GM19452 (cell line): Measurements from ENCODE around the gene MSL3B.

Source experiments
- ATAC-seq: cut with Tn5 transposase; IDR thresholded peaks from one replicate; pipeline ENCODE4 v1.9.1; 2021; ENCODE audit not compliant: unreplicated experiment

Gene MSL3B

DNA sequence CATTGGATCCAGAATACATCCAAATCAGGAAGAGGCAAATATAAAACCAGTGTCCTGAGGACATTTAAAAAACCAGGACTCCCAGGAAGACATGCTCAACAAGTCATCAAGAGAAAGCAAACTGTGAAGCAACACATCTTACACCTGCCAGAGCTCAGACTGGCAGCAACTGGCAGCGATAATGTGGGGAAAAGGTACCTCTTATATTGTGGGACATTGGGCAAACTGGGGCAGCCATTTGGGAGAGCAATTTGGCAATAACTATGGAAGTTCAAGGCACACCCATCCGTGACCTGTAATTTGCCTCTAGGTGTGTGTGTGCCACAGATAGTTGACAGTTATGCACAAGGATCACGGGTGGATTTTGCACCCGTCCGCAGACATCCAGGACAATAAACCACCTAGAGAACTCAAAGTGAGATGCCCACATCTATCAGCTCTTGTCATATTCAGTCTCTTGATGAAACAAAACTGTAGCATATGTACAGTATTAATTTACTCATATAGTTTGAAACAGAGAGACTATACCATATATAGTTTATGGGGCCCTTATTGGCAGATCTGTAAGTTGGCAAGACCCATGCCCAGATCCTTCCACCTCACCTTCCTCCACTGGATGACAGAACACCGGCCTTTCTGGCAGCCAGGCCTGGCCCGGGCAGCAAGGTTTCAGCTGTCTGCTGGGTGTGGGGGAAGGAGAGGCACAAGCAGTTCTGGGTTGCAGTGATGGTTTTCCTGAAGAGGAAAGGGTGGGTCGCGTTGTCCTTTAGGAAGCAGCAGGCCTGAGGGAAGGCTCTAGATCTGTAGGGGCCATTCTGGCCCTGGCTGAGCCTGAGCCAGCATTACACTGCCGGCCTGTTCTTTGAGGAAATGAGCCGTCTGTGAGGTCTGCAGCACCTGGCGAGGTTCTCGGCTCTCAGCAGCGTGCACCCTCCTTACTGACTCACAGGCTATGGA, 32.7 kb downstream of the MSL3B start:
- ATAC-seq, result no peak

DNA sequence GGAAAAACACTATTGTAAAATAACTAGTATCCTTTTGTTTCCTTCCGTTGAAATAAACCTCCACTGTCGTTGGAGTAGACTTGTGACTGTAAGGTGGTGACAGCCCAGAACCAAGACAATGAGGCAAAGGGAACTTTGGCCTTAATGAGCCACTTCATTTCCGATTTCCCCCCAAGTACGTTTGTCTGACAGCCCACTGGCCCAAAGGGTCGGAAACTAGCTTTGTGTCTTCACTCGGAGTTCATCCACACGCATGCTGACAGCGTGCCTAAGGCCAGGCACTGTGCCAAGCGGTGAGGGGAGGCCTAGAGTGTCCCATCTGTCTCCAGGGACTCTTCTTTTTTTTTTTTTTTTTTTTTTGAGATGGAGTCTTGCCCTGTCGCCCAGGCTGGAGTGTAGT, 34.8 kb downstream of the MSL3B start:
- ATAC-seq, result no peak

DNA sequence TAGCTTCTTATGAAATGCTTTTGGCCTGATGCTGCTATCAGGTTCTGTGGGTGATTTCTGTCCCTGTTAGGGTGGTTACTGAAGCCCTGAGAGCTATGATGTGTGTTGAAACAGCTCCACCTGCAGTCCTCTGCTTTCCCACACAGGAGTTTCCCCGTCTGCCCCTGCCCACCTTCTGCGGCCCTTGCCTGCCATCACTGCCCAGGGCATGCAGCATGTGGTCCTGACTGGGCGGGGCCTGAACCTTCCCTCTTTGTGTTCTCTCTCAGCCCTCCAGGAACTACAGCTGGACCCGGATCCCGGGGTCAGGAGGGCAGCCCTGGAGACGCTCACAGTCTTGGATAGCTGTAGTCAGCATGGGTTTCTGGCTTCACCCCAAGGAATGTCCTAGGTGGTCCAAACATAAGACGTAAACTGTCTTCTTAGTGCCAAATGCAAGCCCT, 35.3 kb downstream of the MSL3B start:
- no peak for ATAC-seq

DNA sequence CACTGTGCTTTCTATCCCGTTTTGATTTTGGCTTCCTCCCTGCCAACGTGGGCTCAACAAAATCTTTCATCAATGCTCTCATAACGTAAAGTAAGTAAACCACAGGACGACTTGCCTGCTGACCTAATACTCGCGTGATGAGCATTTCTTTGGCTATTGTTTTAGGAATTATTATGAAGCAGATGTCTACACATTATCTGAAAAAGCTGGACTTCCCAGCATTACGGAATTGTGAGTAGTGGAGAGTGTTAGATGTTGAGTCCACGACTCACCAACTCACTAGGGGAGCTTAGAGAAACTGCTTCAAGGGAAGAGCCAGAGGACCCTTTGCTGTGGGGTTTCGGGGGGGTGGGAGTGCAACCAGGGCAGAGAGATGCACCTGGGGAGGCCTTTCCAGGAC, 35.8 kb downstream of the MSL3B start:
- no peak for ATAC-seq

DNA sequence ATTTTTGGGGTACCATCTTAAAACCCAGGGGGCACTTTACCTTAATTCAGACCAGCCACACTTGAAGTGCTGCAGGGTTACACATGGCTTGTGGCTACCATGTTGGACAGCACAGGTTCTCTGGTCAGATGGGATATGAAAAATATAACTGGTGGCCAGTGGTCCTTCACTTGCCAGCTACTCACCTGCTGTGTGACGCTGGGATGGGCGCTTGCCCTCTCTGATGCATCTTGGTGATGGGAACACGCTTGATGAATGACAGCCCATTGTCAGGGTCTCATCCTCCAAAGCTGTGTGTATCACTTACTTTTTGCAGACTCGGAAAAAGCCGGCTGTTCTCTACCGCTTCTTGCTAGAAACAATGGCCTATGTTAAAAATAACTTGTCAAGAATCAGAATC, 36.3 kb downstream of the MSL3B start:
- ATAC-seq, result no peak

DNA sequence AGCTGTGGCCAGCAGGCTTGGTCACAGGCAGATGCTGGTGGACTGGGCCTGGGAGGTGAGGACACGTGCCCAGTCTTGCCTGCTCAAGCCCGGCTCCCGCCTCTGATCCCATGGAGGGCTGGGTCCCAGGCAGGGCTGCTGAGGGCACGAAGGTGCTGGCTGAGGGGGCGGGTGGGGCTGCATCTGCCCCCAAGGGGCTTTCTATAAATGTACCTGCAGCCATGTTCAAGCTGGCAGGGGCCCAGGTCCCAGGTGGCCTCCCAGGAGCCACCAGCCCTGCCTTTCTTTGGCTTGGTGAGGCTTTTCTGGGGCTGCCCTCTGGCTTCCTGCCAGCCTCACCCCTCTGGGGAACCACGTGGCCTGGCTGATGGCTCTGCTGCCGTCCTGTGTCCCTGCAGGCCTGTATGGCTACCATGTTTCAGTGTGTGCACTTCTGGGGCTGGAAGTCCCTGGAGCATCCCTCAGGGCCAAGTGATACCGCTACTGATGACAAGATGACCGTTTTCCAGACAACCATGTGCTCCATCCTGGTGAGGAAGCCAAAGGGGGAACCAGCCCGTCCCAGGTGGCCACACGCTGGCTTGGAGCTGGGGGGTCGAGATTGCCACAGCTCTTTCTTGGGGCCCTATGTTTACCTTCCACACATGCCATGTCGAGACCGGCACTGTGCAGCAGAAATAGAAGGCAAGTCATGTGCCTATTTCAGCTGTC, 37.0 kb downstream of the MSL3B start:
- ATAC-seq, result no peak

DNA sequence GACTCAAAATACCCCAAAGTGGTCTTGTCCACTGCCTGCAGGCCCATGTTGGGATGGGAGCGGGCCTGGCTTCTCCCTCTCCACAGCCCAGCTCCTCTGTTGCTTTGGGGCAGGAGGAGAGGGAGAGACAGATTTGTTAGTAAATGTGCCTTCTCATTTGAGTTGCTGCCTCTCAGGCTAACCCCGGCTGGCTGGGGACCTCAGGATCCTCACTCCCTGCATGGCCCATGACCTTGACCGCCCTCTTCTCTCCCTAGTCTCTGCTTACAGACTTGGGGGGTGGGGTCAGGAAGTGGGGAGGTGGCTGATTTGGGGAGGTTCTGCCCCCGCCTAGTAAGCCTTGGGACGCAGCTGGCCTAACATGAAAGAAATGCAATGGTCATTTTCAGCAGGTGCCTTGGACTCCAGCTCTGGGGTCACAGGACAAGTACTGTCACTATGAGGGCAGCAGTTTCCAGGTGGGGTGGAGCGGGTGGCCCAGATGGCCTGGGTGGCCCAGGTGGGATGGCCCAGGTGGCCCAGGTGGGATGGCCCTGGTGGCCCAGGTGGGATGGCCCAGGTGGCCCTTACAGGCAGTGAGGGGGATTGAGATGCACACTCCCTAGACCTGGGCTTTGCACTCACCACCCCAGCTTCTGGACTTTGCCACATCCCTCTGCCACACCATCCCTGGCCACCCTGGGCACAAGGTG, 37.9 kb downstream of the MSL3B start:
- no peak for ATAC-seq

DNA sequence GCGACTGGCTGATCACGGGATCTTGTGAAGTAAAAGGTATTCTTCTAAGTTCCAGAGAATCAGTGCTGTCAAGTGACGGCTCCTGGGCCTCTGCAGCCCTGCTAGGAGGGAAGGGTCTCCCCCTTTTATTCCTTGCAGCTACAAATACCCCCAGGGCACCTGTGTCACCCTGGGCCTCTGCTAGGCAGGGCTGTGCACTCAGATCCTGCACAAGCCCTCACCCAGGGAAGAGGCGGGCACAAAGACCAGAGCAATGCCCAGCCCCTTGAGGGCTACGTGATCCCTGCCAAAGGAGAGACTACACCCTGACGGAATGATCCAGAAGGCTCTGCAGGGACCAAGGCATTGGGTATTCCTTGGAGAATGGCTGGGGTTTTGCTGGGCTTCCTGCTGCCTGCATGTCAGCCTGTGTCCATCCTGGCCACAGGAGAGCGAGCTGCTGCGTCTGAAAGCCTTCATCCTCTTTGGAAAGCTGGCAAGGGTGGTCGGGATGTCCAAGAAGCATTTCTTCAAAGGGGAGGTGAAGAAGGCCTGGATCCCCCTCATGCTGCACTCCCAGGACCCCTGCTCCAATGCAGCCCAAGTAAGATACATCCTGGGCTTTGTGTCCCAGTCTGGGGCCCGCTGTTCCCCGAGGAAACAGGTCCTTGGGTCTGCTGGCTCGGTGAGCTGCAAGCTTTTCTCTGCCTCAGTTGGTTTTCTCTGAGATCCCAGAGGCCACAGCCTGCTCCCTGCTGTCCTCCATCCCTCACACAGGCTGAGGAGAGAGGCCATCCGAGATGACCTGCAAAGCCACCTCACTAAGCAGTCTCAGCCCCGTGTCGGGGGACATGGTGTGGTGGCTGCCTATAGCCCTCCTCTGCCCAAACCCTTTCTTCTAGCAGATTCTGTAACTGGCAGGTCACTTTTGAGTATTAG, 38.7 kb downstream of the MSL3B start:
- ATAC-seq, result no peak

DNA sequence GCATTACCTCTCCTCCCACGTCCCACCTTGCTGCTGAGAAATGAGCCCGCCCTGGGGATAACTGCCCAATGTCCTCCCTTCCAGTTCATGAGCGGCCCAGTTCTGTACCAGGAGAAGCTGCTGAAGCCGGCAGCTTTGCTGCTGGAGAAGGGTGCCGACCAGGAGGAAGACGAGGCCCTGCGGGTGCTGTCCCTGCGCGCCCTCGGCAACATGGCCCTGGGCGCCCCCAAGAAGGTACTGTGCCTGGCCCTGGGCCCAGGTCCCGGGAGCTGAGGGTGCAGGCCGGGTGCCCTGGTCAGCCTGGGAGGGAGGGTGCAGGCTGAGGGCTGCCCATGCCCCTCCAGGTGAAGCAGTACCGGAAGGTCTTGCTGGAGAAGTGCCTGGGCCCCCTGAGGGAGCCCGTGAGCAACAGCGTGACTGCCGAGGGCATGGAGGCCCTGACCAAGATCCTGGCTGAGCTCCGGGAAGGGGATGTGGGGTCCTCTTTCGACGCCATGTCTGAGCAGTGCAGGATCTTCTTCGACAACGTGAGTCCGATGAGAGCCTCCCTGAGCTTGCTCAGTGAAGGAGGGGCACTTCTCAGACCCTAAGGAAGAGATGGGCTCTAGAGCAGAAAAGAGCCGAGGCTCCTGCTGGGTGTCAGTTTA, 39.5 kb downstream of the MSL3B start:
- no peak for ATAC-seq

DNA sequence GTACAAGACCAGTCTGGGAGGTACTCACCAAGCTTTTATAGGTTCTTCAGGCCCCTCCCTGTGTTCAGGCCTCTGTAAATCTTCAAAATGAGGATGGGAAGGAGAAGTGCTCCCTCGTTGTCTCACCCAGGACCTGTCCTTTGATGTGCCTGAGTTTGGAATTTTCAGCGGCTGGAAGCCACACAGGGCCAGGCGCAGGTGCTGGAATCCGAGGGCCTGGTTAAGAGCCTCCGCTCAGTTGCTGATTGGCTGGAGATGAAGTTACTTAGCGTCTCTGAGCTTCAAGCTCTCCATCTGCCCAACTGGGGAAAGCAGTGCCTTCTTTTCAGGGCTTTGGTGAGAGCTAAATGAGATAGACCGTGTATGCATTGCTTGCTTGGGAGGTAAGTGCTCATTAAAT, 43.8 kb downstream of the MSL3B start:
- no peak for ATAC-seq

DNA sequence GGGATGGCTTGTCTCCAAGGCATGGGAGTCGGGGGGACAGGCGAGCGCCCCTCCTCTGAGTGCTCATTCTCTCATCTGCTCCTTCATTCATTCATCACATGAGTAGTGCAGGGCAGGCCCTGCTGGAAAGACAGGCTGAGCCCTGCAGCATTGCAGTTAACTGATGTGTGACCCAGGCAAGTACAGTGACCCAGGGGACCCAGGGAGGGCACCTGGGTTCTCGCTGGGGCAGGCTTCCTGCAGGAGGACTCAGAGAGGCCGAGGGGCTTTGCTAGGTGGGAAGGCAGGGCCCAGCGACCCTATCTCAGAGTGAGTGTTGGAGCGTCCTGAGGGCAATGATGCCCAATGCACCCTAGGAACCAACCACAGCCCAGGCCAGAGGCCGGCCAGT, 44.5 kb downstream of the MSL3B start:
- ATAC-seq, result no peak

DNA sequence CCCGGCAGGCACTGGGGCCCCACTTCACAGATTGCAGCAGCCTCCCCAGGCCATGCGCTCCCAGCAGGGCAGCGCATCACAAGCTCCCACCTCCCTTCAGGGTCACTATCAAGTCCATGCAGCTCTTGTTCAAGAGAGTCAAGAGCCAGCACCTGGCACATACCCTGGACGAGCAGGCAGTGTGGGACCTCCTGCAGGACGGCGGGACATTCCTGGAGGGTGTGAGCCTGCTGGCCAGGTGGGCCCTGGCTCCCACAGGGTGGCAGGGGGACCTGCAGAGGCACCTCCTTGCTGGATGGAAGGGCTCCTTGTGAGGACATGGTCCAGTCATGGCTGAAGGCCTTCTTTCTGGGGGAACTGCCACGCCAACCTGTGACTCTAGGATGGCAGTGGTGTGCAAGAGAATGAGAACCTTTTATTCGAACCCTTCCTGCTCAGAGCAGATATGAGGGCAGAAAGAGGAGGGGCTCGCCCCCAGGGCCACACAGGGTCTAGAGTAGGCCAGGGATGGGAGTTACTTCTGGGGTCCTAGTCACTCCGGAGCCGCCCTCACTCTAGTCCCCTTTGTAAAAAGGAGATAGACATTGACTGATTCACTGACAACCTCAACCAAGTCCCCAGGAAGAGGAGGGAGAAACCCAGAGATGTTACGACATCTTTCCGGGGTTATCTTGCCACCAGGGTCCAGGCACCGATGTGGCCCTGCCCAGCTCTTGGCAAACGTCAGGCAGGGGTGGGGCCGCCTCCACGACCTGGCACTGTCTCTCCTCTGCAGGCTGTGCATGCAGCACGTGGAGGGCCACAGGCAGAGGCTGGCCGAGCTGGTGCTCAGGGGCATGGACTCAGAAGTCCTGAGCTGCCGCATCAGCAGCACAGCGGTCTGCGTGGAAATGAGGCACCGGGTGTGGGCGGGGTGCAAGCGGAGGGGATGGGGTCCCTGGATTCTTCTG, 45.1 kb downstream of the MSL3B start:
- no peak for ATAC-seq

DNA sequence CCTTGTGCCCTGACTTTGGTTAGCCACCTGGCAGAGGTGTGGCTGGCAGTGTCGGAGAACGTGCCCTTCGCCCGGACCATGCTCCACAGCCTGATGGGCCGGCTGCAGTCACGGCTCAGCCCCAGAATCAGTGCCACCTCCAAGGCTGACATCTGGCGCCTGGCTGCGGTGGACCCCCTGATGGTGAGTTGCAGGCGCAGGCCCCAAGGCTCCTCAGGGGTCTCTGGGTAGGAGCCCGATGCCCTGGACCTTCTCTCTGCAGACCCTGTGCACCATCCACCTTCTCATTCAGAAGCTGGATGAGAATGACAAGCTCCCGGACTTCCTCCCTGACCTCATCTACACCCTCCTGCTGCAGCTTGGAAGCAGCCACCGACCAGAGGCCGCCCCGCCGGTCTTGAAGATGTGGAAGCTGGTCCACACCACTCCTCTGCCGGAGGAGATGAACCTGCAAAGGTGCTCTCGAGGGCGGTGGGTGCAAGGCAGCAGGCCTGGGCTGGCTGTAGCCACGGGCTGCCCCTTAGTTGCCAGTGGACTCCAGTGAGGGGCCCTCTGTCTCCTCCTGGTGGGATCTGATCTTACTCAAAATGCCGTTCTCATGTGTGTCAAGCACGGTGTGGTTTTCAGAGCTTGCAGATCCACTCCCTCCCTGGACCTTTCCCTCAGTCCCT, 46.0 kb downstream of the MSL3B start:
- ATAC-seq, result no peak

DNA sequence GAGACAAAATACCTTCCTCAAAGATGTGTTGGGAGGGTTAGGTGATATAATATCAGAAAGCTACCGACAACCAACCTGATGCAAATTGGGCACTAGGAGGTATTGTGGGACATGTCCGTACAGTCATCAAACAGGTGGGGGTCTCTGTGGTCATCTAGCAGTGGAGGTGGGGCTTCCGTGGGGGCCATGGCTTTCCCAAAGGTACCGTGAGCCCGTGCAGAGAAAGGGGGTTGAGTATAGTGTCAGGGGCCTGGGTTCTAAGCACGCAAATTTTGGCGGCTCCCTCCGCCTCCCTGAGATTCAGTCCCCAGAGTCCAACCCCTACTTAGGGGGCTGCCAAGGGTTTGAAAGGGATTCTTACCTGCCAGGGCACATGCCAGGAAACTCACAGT, 46.5 kb downstream of the MSL3B start:
- ATAC-seq, result no peak

DNA sequence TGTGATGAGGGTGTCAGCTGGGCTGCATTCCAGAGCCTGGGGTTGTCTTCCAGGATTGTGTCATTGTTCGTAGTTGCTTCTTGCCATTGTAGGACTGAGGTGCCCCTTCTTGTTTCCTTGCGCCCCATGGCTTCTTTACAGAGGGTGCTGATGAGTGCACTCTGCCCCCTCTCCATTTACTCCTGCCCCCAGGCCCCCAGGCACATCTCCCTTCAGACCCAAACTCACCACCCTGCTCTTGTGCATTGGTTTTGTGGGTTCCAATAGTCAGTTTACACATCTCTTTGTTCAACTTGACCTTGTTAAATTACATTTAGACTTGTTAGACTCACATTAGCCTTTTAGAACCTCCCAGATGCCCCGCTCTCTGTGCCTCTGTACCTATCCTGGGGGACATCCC, 47.0 kb downstream of the MSL3B start:
- no peak for ATAC-seq

DNA sequence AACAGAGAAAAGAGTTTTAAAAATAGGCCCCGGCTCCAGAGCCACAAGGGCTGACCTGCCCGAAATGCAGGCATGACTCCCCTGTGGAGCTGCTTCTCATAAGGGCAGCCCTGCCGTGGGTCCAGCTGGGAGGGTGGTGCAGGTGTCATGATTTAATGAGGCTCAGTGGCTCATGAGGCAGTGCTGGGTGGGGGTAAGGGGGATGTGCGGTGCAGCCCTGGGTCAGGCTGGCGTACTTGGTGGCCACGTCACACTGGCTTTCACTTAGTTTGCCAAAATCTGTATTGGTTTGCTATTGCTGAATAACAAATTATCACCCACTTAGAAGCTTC, 47.4 kb downstream of the MSL3B start:
- ATAC-seq, result no peak

DNA sequence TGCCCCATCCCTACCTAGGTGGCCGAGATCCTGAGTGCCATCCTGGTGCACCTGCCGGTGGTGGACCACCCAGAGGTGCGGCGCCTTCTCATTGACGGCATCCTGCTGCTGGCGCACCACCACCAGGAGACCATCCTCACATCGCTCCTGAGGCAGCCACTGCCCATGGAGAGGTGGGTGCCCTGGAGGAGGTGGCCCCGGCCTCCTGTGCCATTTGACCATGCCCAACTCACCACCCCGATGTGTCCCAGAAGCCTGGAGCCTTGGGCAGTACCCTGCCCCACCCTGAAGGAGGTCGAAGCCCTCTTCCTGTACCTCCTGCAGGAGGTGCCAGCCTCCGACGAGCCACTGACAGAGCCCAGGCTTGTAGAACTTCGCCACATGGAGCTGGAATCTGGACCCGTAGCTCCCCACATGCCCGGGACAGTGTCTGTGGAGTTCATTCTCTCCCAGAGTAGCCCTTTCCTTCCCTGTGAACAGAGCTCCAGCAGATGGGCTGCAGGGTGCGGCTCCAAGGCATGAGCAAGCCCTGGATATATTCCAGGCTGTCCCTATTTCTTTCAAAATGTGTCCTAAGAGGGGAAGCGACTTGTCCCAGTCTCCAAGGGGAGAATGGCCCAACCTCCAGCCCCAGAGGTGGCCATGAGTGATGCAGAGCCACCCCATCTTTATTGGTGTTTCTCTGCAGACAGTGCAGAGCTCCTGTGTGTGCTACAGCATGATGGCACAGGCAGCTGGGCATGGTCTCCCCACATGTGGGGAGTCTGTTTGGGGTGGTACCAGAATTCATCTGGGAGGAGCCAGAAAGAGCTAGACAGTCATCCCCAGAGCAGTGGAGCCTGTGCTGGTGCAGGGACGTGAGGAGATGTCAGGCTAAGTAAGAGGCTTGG, 48.1 kb downstream of the MSL3B start:
- ATAC-seq, result no peak
